ENCODE measurements around the gene DYRK1A. TPM values are rescaled to one million over a fixed set of nuclear protein-coding genes. Genes with fewer than 3 reads are reported as not detected.

The DYRK1A gene
- total RNA-seq, 1 experiment from 2014 or later: 35.5 TPM

- Histone ChIP-seq H4K20me1 (ENCODE audit: insufficient read depth) (no peaks in the 10 kb centered on the region), H3K36me3 (ENCODE audit: low read depth) (no peaks in the 10 kb centered on the region), H3K4me2 (peak overlapping the region; percentile 75), H3K79me2 (ENCODE audit: low read depth) (no peaks in the 10 kb centered on the region), H3K4me1 (replicated peaks; ENCODE audit: insufficient read depth) (peaks cover 19% of the 10 kb centered on the region), H3F3A (ENCODE audit: insufficient read depth, low read depth) (peaks cover 13% of the 10 kb centered on the region), H2AFZ (0 out of 2 replicates have a peak overlapping the region, but pooled peaks have one; percentile 6), H3K9me2 (ENCODE audit: insufficient read depth) (no peaks in the 10 kb centered on the region), H3K27ac (peak overlapping the region; percentile 67), H3K4me3 (peak overlapping the region; percentile 36; the same call in 1 of the 2 replicates), H3K9me3 (ENCODE audit: insufficient read depth, low read depth) (no peaks in the 10 kb centered on the region), H3K27me3 (ENCODE audit: insufficient read depth, low read depth) (no peaks in the 10 kb centered on the region)
- CTCF ChIA-PET: no interaction called here
- POLR2A ChIA-PET (ENCODE audit: unreplicated experiment): interaction anchor here (0.6 to 0.9 kb wide), 3 partner anchors 14 to 167 kb away, joined by 3 to 7 read pairs (median 4); no protein-coding TSS in a partner anchor
- TF ChIP-seq, protein P1, sequence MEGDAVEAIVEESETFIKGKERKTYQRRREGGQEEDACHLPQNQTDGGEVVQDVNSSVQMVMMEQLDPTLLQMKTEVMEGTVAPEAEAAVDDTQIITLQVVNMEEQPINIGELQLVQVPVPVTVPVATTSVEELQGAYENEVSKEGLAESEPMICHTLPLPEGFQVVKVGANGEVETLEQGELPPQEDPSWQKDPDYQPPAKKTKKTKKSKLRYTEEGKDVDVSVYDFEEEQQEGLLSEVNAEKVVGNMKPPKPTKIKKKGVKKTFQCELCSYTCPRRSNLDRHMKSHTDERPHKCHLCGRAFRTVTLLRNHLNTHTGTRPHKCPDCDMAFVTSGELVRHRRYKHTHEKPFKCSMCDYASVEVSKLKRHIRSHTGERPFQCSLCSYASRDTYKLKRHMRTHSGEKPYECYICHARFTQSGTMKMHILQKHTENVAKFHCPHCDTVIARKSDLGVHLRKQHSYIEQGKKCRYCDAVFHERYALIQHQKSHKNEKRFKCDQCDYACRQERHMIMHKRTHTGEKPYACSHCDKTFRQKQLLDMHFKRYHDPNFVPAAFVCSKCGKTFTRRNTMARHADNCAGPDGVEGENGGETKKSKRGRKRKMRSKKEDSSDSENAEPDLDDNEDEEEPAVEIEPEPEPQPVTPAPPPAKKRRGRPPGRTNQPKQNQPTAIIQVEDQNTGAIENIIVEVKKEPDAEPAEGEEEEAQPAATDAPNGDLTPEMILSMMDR (conservative IDR thresholded peaks at IDR 0.05): no peak
- TF ChIP-seq EZH2 (IDR thresholded peaks at IDR 0.05; ENCODE audit: low read depth): no peak
- intact Hi-C loops (cut with micrococcal nuclease; ENCODE audit: unreplicated experiment): no loop called here
- BruUV-seq (replicated peaks): no TSS peak
- DNase-seq: peak; percentile 77 to 82
Observed at GRCh38 chr21:37532868-37533780, 166.6 kb downstream of the DYRK1A start.

DNA sequence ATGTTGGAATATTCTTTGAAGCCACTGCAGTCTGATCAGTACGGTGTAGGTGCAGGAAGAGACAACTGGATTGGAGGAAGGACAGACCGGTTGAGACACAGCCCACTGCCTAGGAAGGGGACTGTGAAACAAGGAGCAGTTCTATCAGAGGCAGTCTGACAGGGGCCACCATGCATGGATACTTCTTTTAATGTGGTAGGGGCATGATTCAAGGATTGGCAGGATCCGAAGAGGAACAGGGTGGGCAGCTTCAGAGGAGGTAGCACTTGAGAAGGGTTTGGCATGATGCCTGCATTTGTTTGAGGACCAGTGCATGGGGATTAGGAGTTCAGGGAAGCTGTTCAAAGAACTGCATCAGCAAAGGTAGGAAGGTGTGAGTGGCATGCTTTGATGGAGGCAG lies 167.9 kb downstream of the DYRK1A start:
- no peaks in the 10 kb centered on the region for H3K36me3 ChIP-seq (ENCODE audit: low read depth)
- TF ChIP-seq, protein P1 (conservative IDR thresholded peaks at IDR 0.05): no peak
- TF ChIP-seq EZH2 (IDR thresholded peaks at IDR 0.05; ENCODE audit: low read depth): no peak
- no peaks in the 10 kb centered on the region for H4K20me1 ChIP-seq (ENCODE audit: insufficient read depth)
- H3K4me2 ChIP-seq: no peak overlapping the region
- no peaks in the 10 kb centered on the region for H3K27me3 ChIP-seq (ENCODE audit: insufficient read depth, low read depth)
- H3F3A ChIP-seq (ENCODE audit: insufficient read depth, low read depth): peaks cover 13% of the 10 kb centered on the region
- H3K4me3 ChIP-seq: no peak overlapping the region
- no peak overlapping the region for H3K27ac ChIP-seq
- peaks cover 19% of the 10 kb centered on the region for H3K4me1 ChIP-seq (replicated peaks; ENCODE audit: insufficient read depth)
- ChIA-PET CTCF (no interaction called here), POLR2A (ENCODE audit: unreplicated experiment) (no interaction called here)
- H3K9me2 ChIP-seq (ENCODE audit: insufficient read depth): no peaks in the 10 kb centered on the region
- BruUV-seq (replicated peaks): no TSS peak
- H3K79me2 ChIP-seq (ENCODE audit: low read depth): no peaks in the 10 kb centered on the region
- H3K9me3 ChIP-seq (ENCODE audit: insufficient read depth, low read depth): no peaks in the 10 kb centered on the region
- no peak overlapping the region for H2AFZ ChIP-seq
- intact Hi-C loops (cut with micrococcal nuclease; ENCODE audit: unreplicated experiment): no loop called here
- no peak for DNase-seq

GRCh38 chr21:37535130-37535529 lies 168.6 kb downstream of the DYRK1A start:
- H3K4me1 ChIP-seq (replicated peaks; ENCODE audit: insufficient read depth): peaks cover 19% of the 10 kb centered on the region
- ChIA-PET CTCF (no interaction called here), POLR2A (ENCODE audit: unreplicated experiment) (no interaction called here)
- H3K27ac ChIP-seq: no peak overlapping the region
- no peak overlapping the region for H3K4me2 ChIP-seq
- no peaks in the 10 kb centered on the region for H4K20me1 ChIP-seq (ENCODE audit: insufficient read depth)
- H3K4me3 ChIP-seq: no peak overlapping the region
- no TSS peak for BruUV-seq (replicated peaks)
- no peak for TF ChIP-seq EZH2 (IDR thresholded peaks at IDR 0.05; ENCODE audit: low read depth)
- TF ChIP-seq, protein P1 (conservative IDR thresholded peaks at IDR 0.05): no peak
- no peaks in the 10 kb centered on the region for H3K9me2 ChIP-seq (ENCODE audit: insufficient read depth)
- no peak for DNase-seq
- no peak overlapping the region for H2AFZ ChIP-seq
- no peaks in the 10 kb centered on the region for H3K36me3 ChIP-seq (ENCODE audit: low read depth)
- H3K27me3 ChIP-seq (ENCODE audit: insufficient read depth, low read depth): no peaks in the 10 kb centered on the region
- no peaks in the 10 kb centered on the region for H3K79me2 ChIP-seq (ENCODE audit: low read depth)
- H3K9me3 ChIP-seq (ENCODE audit: insufficient read depth, low read depth): no peaks in the 10 kb centered on the region
- intact Hi-C loops (cut with micrococcal nuclease; ENCODE audit: unreplicated experiment): no loop called here
- peaks cover 13% of the 10 kb centered on the region for H3F3A ChIP-seq (ENCODE audit: insufficient read depth, low read depth)
